ENCODE measurements around the gene TRPM2. TPM values are rescaled to one million over a fixed set of nuclear protein-coding genes. Genes with fewer than 3 reads are reported as not detected.

TRPM2 gene
- total and polyA plus RNA-seq, 10 of the 15 experiments (the other 5 are each of a cell fraction or from before 2014, with no cell fraction given), result 0.03 to 9.1 (median 2.6) TPM

DNA sequence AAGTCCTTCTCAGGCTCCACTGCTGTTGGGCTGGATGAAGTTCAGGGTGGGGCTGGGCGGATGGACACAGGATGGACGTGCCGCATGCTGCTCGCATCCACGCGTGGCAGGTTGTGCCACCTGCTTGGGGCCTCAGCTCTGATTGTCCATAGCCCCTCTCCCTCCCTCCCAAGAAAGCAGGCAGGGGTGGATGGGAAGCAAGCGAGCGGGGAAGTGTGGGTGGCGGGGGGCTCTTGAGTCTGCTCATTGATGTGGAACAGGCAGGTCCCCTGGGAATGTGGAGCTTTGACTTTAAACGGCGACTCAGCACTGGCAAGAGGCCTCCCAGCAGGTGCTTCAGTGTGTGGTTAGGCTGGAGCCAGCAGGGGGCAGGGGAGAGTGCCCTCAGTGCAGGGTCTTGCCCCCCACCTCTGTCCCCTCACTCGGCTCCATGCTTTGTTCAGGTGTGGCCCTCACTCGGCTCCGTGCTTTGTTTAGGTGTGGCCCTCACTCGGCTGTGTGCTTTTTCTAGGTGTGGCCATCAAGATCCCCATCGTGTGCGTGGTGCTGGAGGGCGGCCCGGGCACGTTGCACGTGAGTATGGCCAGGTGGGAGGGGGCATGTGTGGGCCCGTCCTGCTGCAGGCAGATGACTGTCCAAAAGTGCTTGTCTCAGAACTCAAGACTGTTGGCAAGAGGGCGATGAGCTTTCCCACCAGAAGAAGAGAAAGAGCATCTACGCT lies 23.9 kb downstream of the TRPM2 start:
- no peaks in the 10 kb centered on the region for H4K20me1 ChIP-seq (ENCODE audit: control insufficient read depth, insufficient read depth)
- H3K9me3 ChIP-seq (replicated peaks; ENCODE audit: control insufficient read depth, insufficient read depth, low read length), result no peaks in the 10 kb centered on the region; the same call in 2 of the 3 replicates
- ChIA-PET CTCF (no interaction called here), SMC1A (ENCODE audit: uncharacterized antibody, unreplicated experiment) (no interaction called here), RAD21 (ENCODE audit: unreplicated experiment) (no interaction called here), POLR2A (no interaction called here)
- in situ Hi-C loops (cut with MboI), result loop anchor here (5.0 kb wide), 1 partner anchor 75 kb away; no protein-coding TSS in a partner anchor
- ATAC-seq (no peak), FAIRE-seq (no peak), DNase-seq (ENCODE audit: low read depth, low spot score) (no peak)
- no peaks in the 10 kb centered on the region; a peak in 1 of 4 replicates for H3K36me3 ChIP-seq (ENCODE audit: control insufficient read depth in 2 of 2, insufficient read depth in 2 of 2, low read length in 1 of 2)
- BruUV-seq (replicated peaks), result no TSS peak
- TF ChIP-seq, protein P1, sequence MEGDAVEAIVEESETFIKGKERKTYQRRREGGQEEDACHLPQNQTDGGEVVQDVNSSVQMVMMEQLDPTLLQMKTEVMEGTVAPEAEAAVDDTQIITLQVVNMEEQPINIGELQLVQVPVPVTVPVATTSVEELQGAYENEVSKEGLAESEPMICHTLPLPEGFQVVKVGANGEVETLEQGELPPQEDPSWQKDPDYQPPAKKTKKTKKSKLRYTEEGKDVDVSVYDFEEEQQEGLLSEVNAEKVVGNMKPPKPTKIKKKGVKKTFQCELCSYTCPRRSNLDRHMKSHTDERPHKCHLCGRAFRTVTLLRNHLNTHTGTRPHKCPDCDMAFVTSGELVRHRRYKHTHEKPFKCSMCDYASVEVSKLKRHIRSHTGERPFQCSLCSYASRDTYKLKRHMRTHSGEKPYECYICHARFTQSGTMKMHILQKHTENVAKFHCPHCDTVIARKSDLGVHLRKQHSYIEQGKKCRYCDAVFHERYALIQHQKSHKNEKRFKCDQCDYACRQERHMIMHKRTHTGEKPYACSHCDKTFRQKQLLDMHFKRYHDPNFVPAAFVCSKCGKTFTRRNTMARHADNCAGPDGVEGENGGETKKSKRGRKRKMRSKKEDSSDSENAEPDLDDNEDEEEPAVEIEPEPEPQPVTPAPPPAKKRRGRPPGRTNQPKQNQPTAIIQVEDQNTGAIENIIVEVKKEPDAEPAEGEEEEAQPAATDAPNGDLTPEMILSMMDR (IDR thresholded peaks at IDR 0.05 in 2 of 3, conservative IDR thresholded peaks at IDR 0.05 in 1 of 3; ENCODE audit: control insufficient read depth in 2 of 3, extremely low read depth in 1 of 3, insufficient read depth in 1 of 3, low read depth in 3 of 3, low read length in 3 of 3), result peak in 1 of 3 experiments; percentile 8; a peak in 1 of 6 replicates
- no peak for TF ChIP-seq POU2F2 (IDR thresholded peaks at IDR 0.05; ENCODE audit: borderline replicate concordance, low read depth, low read length)
- no peak for TF ChIP-seq STAT3 (IDR thresholded peaks at IDR 0.05; ENCODE audit: low read depth, low read length)
- no peak for TF ChIP-seq RAD51 (IDR thresholded peaks at IDR 0.05)
- no peak for TF ChIP-seq IKZF1 (conservative IDR thresholded peaks at IDR 0.05)
- H3K27me3 ChIP-seq (replicated peaks in 1 of 2; ENCODE audit: control insufficient read depth in 2 of 2, insufficient read depth in 2 of 2, low read length in 1 of 2), result no peaks in the 10 kb centered on the region
- H3K4me1 ChIP-seq (ENCODE audit: control insufficient read depth, insufficient read depth, low read length), result peaks cover 3% of the 10 kb centered on the region; the same call in 1 of the 2 replicates
- no peak overlapping the region for H3K9ac ChIP-seq (ENCODE audit: control insufficient read depth, insufficient read depth, low read length)
- H3K79me2 ChIP-seq (ENCODE audit: control insufficient read depth, insufficient read depth, low read length), result no peaks in the 10 kb centered on the region
- H3K4me3 ChIP-seq, result no peak overlapping the region
- intact Hi-C loops (cut with micrococcal nuclease; ENCODE audit: unreplicated experiment), result no loop called here
- H3K27ac ChIP-seq (ENCODE audit: control insufficient read depth, insufficient read depth), result no peak overlapping the region
- no peak overlapping the region for H3K4me2 ChIP-seq (ENCODE audit: control insufficient read depth, insufficient read depth)
- no peak overlapping the region for H2AFZ ChIP-seq (ENCODE audit: control insufficient read depth, low read depth, low read length)
- 69% methylated on average over 24 of the region's 24 CpGs for WGBS (ENCODE audit: insufficient coverage, insufficient replicate concordance, low lambda C conversion rate, missing lambda C conversion rate)
